HL-60/S4 treated with retinoic acid at 250 ng/mL for 4 days and 3 days (cell line): ENCODE results near the gene DOC2B.
"Not testable (repeated sequence)": the region's sequence is repeated elsewhere in the genome, so short reads cannot be mapped to it uniquely, and the experiment has no call there.

Experiments
- in situ Hi-C: fragments of 300-500 bp; cut with MboI; formaldehyde crosslinking; loops from 2 replicates; pipeline ENCODE4 v1.7.0; 2022; ENCODE audit warnings: low sequenced_read_pairs

DOC2B gene

GRCh38 chr17:146983-147761 is 34.3 kb downstream of the DOC2B start:
- in situ Hi-C loops = no loop called here

DNA sequence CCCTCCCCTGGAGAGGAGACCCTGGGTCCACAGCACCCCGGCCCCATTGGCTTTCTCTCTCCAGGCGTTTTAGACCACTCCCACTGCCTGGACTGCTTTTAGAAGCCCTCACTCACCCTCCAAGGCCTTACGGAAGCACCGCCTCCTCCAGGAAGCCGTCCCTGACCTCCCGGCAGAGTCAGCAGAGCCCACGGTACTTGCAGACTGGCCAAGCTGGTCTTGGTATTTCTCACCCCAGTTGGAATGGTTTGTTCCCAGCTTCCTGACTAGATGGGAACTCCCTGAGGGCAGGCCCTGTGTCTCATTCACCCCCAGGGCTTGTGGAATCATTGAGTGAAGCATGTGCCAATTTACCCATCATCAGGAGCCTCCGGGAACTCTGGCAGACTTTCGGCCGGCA is 34.9 kb downstream of the DOC2B start:
- in situ Hi-C loops = no loop called here

GRCh38 chr17:145671-146541 is 35.5 kb downstream of the DOC2B start:
- in situ Hi-C loops = no loop called here

DNA sequence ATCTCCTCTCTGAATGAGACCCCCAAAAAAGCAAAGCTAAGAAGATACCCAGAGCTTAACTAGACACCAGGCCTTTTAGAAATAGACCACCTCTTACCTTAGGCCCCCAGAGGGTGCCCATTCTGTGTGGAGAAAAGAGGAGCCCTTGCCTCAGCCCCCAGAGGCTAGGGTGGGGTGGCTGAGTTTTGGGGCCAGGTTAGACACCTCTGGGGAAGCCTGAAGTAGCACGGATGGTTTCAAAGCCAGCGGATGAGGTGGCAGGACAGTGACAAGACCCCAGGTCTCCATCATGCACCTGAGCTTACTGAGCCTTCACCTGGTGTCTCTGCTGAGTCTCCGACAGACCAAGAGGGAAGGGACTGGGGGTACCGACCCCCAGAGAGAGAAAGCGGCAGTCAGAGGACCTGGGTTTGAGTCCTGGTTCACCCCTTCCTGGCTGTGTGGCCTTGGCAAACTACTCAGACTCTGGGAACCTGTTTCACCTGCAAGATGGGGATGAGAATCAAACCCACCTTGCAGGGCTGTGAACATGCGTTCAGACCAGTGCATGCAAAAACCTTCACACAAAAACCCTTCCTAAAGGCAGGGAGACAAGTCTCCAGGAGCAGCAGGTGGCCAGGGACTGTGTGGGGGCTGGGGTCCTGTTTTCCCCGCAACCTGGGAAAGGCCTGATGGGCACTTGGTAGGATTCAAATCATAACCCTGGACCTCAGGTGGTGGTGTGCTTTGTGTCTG is 36.3 kb downstream of the DOC2B start:
- in situ Hi-C loops = no loop called here

DNA sequence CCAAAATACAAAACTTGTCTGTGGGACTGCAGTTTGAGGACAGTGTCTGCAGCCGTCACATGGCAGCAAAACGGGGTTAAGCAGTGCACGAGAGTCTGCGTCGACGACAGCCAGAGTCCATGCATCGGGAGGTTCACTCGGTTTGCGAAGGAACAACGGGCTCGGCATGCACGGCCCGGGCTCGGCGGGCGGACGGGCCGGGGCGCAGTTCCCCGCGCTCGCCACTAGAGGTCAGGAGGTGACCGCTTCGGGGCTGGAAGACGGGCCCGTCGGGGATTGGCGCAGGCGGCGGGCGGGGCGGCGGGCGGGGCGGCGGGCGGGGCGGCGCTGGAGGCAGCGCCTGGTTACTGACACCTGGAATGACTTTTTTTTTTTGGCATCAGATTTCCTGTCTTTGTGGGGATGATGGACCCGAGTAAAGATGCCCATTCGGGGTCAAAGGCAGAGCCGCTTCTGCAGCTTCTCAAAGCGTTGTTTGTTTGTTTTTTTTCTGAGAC is 37.6 kb downstream of the DOC2B start:
- in situ Hi-C loops = no loop called here

- in situ Hi-C loops = no loop called here
Measured at GRCh38 chr17:142876-143784, 38.3 kb downstream of the DOC2B start.

GRCh38 chr17:142102-142661 is 39.3 kb downstream of the DOC2B start:
- in situ Hi-C loops = no loop called here

DNA sequence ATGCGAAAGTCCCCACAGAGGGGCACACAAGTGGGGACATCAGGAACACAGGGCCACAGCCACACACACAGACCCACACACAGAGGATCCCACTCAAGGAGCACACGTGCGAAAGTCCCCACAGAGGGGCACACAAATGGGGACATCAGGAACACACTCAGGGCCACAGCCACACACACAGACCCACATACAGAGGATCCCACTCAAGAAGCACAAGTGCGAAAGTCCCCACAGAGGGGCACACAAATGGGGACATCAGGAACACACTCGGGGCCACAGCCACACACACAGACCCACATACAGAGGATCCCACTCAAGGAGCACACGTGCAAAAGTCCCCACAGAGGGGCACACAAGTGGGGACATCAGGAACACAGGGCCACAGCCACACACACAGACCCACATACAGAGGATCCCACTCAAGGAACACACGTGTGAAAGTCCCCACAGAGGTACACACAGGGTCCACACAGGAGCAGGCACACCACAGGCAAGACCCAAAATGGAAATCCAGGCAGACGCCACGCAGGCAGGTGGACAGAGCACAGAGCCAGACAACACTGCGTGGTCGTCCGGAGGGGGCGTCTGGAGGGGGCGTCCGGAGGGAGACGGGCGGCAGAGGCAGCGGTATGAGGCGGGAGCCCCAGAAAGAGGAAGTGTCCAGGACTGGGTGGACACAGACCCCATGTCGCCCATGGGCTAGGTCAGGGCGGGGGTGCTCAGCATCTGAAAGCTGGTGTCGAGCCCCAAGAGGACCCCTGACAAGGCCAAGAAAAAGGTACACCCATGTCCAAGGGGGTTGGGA is 41.8 kb downstream of the DOC2B start:
- in situ Hi-C loops = not testable (repeated sequence)

DNA sequence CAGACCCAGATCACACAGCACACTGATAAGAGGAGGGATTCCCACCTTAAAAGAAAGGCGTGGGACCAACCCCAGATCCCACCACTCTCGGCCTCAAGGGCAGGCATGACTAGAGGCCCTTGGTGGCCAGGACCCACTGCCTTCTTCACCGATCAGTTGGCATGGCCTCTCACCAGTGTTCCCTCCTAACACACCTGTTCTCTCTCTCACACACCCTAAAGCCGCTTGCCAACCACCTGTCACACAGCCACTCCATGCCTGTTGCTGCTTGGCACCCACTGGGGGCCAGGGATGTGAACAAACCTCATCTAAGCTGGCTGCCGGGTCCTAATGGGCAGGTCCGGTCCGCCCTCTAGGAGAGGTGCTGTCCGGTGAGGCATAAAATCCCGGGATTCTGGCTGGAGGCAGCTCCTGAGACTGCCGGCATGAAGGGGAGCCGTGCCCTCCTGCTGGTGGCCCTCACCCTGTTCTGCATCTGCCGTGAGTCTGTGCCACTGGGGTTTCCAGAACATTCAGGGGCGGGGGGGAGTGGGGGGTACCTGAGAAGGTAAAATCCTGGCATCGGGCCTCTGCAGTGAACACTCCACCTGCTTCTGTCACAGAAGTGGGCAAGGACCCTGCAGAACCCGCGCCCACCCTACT is 44.2 kb downstream of the DOC2B start, which contains the start of gene SCGB1C2:
SCGB1C2 (plus strand) TSS at position 404 of the 642 bp plus-strand sequence; CDS start at position 426, 22 bp downstream.
- in situ Hi-C loops = not testable (repeated sequence)

GRCh38 chr17:136531-136930 is 44.9 kb downstream of the DOC2B start:
- in situ Hi-C loops = not testable (repeated sequence)

DNA sequence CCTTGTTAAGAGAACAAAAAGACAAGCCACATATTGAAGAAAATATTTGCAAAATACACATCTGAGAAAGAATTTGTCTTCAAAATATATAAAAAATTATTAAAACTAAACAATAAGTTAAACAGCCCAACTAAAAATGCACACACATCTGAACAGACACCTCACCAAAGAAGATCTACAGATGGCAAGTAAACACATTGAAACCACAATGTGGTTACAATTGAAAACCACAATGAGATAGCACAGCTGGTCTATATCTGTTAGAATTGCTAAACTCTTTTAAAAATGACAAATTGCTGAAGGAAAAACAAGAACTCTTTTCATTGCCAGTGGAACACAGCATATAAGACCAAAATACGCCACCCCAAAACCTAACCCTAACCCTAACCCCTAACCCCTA is 45.6 kb downstream of the DOC2B start:
- in situ Hi-C loops = not testable (repeated sequence)

GRCh38 chr17:135022-135421 is 46.4 kb downstream of the DOC2B start:
- in situ Hi-C loops = not testable (repeated sequence)

DNA sequence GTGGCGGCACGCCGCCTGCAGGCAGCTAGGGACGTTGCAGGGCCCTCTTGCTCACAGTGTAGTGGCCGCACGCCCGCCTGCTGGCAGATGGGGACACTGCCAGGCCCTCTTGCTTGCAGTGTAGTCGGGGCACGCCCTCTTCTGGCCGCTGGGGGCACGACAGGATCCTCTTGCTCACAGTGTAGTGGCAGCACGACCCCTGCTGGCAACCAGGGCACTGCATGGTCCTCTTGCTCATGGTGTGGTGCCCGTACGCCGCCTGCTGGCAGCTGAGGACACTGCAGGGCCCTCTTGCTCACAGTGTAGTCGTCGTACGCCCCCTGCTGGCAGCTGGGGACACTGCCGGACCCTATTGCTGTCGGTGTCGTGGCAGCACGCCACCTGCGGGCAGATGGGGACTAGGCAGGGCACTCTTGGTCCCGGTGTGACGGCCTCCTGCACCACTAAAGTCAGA is 47.1 kb downstream of the DOC2B start:
- in situ Hi-C loops = not testable (repeated sequence)

DNA sequence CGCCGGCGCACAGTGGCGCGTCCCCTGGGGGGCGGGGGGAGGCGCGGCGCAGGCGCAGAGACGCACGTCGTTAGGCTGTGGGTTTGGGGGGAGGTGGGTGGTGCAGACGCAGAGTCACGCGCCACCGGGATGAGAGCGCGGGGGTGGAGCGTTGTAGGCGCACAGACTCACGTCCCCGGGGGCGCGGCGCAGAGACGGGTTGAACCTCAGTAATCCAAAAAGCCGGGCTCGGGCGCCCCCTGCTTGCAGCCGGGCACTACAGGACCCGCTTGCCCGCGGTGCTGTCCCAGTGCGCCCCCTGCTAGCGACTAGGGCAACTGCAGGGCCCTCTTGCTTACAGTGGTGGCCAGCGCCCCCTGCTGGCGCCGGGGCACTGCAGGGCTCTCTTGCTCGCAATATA is 47.5 kb downstream of the DOC2B start:
- in situ Hi-C loops = not testable (repeated sequence)

DNA sequence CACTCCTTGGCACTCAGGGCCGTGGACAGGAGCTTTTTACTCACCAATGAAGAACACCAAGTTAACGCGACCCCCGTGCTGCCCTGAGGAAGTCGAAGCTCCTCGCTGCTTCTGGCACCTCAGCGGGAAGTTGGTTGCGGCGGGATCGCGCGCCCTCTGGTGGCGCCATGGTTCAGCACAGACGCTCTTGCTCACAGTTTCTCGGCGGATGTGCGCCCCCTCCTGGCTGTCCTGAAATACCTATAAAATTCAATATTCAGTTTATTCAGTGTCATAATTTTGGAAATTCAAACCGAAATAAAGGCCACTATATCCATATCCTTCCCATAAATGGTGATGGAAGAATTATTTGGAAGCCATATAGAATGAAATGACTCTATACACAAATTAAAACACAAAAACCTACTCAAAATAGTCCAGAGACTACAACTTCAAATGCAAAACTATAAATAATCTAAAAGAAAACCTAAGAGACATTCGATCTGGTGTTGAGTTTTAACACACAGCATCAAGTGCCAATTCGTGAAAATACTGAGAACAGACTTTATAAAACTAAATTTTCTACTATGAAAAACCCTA is 63.0 kb downstream of the DOC2B start:
- in situ Hi-C loops = not testable (repeated sequence)

GRCh38 chr17:113111-113510 is 68.3 kb downstream of the DOC2B start:
- in situ Hi-C loops = not testable (repeated sequence)
